ENCODE measurements around the gene MYL10.

The MYL10 gene

GRCh38 chr7:101628522-101628921, 574 bp downstream of the MYL10 start:
- Histone ChIP-seq H3K4me3 (ENCODE audit: insufficient read length, low read depth) (no peak overlapping the region), H3K27me3 (ENCODE audit: insufficient read depth, insufficient read length) (no peaks in the 10 kb centered on the region), H3K9me3 (ENCODE audit: insufficient read depth, low read length) (peaks cover 5% of the 10 kb centered on the region; the same call in 1 of the 2 replicates), H3K36me3 (ENCODE audit: insufficient read depth, insufficient read length, low read length) (no peaks in the 10 kb centered on the region), H3K4me1 (ENCODE audit: insufficient read depth, insufficient read length) (peaks cover 23% of the 10 kb centered on the region), H3K9ac (ENCODE audit: insufficient read length, low read depth) (no peak overlapping the region)
- no peak for DNase-seq (ENCODE audit: low read depth, low spot score)
- TF ChIP-seq SUZ12 (IDR thresholded peaks at IDR 0.05; ENCODE audit: extremely low read depth, insufficient read depth, insufficient read length) = no peak
- no peak for TF ChIP-seq YY1 (IDR thresholded peaks at IDR 0.05; ENCODE audit: insufficient read depth, insufficient read length)
- no peak for TF ChIP-seq ZNF274 (IDR thresholded peaks at IDR 0.05; ENCODE audit: low read depth, low read length)

- Histone ChIP-seq H3K9ac (ENCODE audit: insufficient read length, low read depth) (no peak overlapping the region), H3K4me1 (ENCODE audit: insufficient read depth, insufficient read length) (peaks cover 28% of the 10 kb centered on the region), H3K27me3 (ENCODE audit: insufficient read depth, insufficient read length) (no peaks in the 10 kb centered on the region)
Observed at GRCh38 chr7:101626758-101627157, 2.3 kb downstream of the MYL10 start.

GRCh38 chr7:101626069-101626671, 2.9 kb downstream of the MYL10 start:
- H3K4me1 ChIP-seq (ENCODE audit: insufficient read depth, insufficient read length) = peaks cover 24% of the 10 kb centered on the region
- no peaks in the 10 kb centered on the region for H3K27me3 ChIP-seq (ENCODE audit: insufficient read depth, insufficient read length)
- H3K4me3 ChIP-seq (ENCODE audit: insufficient read length, low read depth) = no peak overlapping the region
- H3K36me3 ChIP-seq (ENCODE audit: insufficient read depth, insufficient read length, low read length) = no peaks in the 10 kb centered on the region
- H3K9ac ChIP-seq (ENCODE audit: insufficient read length, low read depth) = peak overlapping the region; percentile 44
- no peaks in the 10 kb centered on the region for H3K9me3 ChIP-seq (ENCODE audit: insufficient read depth, low read length)
- no peak for DNase-seq (ENCODE audit: low read depth, low spot score)
- TF ChIP-seq YY1 (IDR thresholded peaks at IDR 0.05; ENCODE audit: insufficient read depth, insufficient read length) (no peak), SUZ12 (IDR thresholded peaks at IDR 0.05; ENCODE audit: extremely low read depth, insufficient read depth, insufficient read length) (no peak)

More at GRCh38 chr7:101626758-101627157, 2.3 kb downstream of the MYL10 start:
- DNase-seq (ENCODE audit: low read depth, low spot score) = no peak
- no peak for TF ChIP-seq ZNF274 (IDR thresholded peaks at IDR 0.05; ENCODE audit: low read depth, low read length)
- TF ChIP-seq SUZ12 (IDR thresholded peaks at IDR 0.05; ENCODE audit: extremely low read depth, insufficient read depth, insufficient read length) = no peak
- TF ChIP-seq YY1 (IDR thresholded peaks at IDR 0.05; ENCODE audit: insufficient read depth, insufficient read length) = no peak
- Histone ChIP-seq H3K4me3 (ENCODE audit: insufficient read length, low read depth) (no peak overlapping the region), H3K9me3 (ENCODE audit: insufficient read depth, low read length) (no peaks in the 10 kb centered on the region), H3K36me3 (ENCODE audit: insufficient read depth, insufficient read length, low read length) (no peaks in the 10 kb centered on the region)

GRCh38 chr7:101625031-101625791, 3.9 kb downstream of the MYL10 start:
- peaks cover 18% of the 10 kb centered on the region for H3K4me1 ChIP-seq (ENCODE audit: insufficient read depth, insufficient read length)
- no peaks in the 10 kb centered on the region for H3K9me3 ChIP-seq (ENCODE audit: insufficient read depth, low read length)
- H3K9ac ChIP-seq (ENCODE audit: insufficient read length, low read depth) = no peak overlapping the region
- no peaks in the 10 kb centered on the region for H3K36me3 ChIP-seq (ENCODE audit: insufficient read depth, insufficient read length, low read length)
- DNase-seq (ENCODE audit: low read depth, low spot score) = no peak
- TF ChIP-seq YY1 (IDR thresholded peaks at IDR 0.05; ENCODE audit: insufficient read depth, insufficient read length) = no peak
- no peaks in the 10 kb centered on the region for H3K27me3 ChIP-seq (ENCODE audit: insufficient read depth, insufficient read length)
- H3K4me3 ChIP-seq (ENCODE audit: insufficient read length, low read depth) = no peak overlapping the region

GRCh38 chr7:101624246-101625001, 4.7 kb downstream of the MYL10 start:
- peak; percentile 64 for DNase-seq (ENCODE audit: low read depth, low spot score)
- H3K9ac ChIP-seq (ENCODE audit: insufficient read length, low read depth) = peak overlapping the region; percentile 11
- H3K27me3 ChIP-seq (ENCODE audit: insufficient read depth, insufficient read length) = no peaks in the 10 kb centered on the region
- H3K9me3 ChIP-seq (ENCODE audit: insufficient read depth, low read length) = no peaks in the 10 kb centered on the region
- H3K4me1 ChIP-seq (ENCODE audit: insufficient read depth, insufficient read length) = peaks cover 17% of the 10 kb centered on the region
- no peak overlapping the region for H3K4me3 ChIP-seq (ENCODE audit: insufficient read length, low read depth)
- H3K36me3 ChIP-seq (ENCODE audit: insufficient read depth, insufficient read length, low read length) = no peaks in the 10 kb centered on the region
- TF ChIP-seq YY1 (IDR thresholded peaks at IDR 0.05; ENCODE audit: insufficient read depth, insufficient read length) (no peak), SUZ12 (IDR thresholded peaks at IDR 0.05; ENCODE audit: extremely low read depth, insufficient read depth, insufficient read length) (no peak), ZNF274 (IDR thresholded peaks at IDR 0.05; ENCODE audit: low read depth, low read length) (no peak)

- TF ChIP-seq SUZ12 (IDR thresholded peaks at IDR 0.05; ENCODE audit: extremely low read depth, insufficient read depth, insufficient read length) (no peak), ZNF274 (IDR thresholded peaks at IDR 0.05; ENCODE audit: low read depth, low read length) (no peak), YY1 (IDR thresholded peaks at IDR 0.05; ENCODE audit: insufficient read depth, insufficient read length) (no peak)
- no peaks in the 10 kb centered on the region for H3K36me3 ChIP-seq (ENCODE audit: insufficient read depth, insufficient read length, low read length)
- H3K9ac ChIP-seq (ENCODE audit: insufficient read length, low read depth) = peak overlapping the region; percentile 50
- no peak for DNase-seq (ENCODE audit: low read depth, low spot score)
- no peaks in the 10 kb centered on the region for H3K27me3 ChIP-seq (ENCODE audit: insufficient read depth, insufficient read length)
- H3K9me3 ChIP-seq (ENCODE audit: insufficient read depth, low read length) = no peaks in the 10 kb centered on the region
- H3K4me3 ChIP-seq (ENCODE audit: insufficient read length, low read depth) = no peak overlapping the region
- H3K4me1 ChIP-seq (ENCODE audit: insufficient read depth, insufficient read length) = peaks cover 17% of the 10 kb centered on the region
Observed at GRCh38 chr7:101622609-101623173, 6.4 kb downstream of the MYL10 start.

- H3K27me3 ChIP-seq (ENCODE audit: insufficient read depth, insufficient read length) = no peaks in the 10 kb centered on the region
- H3K9me3 ChIP-seq (ENCODE audit: insufficient read depth, low read length) = no peaks in the 10 kb centered on the region
- no peak overlapping the region for H3K4me3 ChIP-seq (ENCODE audit: insufficient read length, low read depth)
- no peaks in the 10 kb centered on the region for H3K36me3 ChIP-seq (ENCODE audit: insufficient read depth, insufficient read length, low read length)
- TF ChIP-seq YY1 (IDR thresholded peaks at IDR 0.05; ENCODE audit: insufficient read depth, insufficient read length) = no peak
- H3K4me1 ChIP-seq (ENCODE audit: insufficient read depth, insufficient read length) = peaks cover 9% of the 10 kb centered on the region
- no peak overlapping the region for H3K9ac ChIP-seq (ENCODE audit: insufficient read length, low read depth)
- no peak for DNase-seq (ENCODE audit: low read depth, low spot score)
Observed at GRCh38 chr7:101620991-101621390, 8.1 kb downstream of the MYL10 start.

Measured in NT2/D1 (cell line).